CD4-positive, alpha-beta T cell treated with Interleukin-6 for 4 hours (primary cell): ENCODE data around the gene ARHGAP15.

Experiments
- DNase-seq: peaks from one replicate; pipeline ENCODE4 v3.0.0-alpha.2; 2020; ENCODE audit warnings: mixed read lengths

Gene ARHGAP15

GRCh38 chr2:143229952-143230351 is 100.7 kb downstream of the ARHGAP15 start:
- DNase-seq: no peak

GRCh38 chr2:143230506-143231253 is 101.5 kb downstream of the ARHGAP15 start:
- no peak for DNase-seq

GRCh38 chr2:143231254-143231645 is 102.0 kb downstream of the ARHGAP15 start:
- DNase-seq: no peak

- no peak for DNase-seq
These were observed 108.0 kb downstream of the ARHGAP15 start for GRCh38 chr2:143237146-143237777.

- DNase-seq: no peak
These were observed 112.3 kb downstream of the ARHGAP15 start for GRCh38 chr2:143241403-143242088.

DNA sequence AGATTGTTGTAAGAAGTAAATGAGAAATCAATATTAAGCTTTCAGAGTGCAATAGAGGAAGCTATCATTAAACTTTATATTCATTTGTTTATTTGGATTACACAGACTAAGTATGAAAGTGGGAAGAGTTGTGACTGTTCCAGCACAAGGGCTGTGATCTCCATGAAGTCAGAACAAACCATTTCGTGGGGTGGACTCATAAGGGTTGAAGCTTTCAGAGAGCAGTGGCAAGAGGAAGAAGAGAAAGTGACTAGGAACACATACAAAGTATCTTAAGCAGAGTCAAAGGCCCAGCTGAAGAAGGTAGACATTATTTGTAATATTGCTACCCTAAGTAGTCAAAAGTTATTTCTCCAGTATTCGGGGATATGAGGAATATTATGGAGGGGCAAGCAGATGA is 117.0 kb downstream of the ARHGAP15 start:
- no peak for DNase-seq

GRCh38 chr2:143246815-143247744 is 117.9 kb downstream of the ARHGAP15 start:
- DNase-seq: peak; percentile 54

- DNase-seq: no peak
These were observed 119.4 kb downstream of the ARHGAP15 start for GRCh38 chr2:143248631-143249030.

DNA sequence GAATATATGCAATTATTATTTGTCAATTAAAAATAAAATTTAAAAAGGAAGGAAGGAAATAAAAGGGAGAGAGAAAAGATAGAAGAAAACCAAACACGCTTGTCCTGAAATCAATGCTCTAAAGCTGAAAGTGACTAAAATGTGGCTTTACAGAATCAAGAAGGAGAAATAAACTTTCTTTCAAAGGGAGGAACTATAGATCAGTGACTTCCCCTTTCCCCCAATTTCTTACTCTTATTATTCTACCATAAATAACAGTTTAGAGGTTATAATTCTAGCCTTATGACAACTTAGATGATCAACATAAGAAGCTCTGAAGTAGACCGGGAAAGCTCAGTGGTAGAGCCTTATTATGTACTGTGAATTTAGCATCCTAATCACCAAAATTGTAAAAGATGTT is 122.5 kb downstream of the ARHGAP15 start:
- no peak for DNase-seq

DNA sequence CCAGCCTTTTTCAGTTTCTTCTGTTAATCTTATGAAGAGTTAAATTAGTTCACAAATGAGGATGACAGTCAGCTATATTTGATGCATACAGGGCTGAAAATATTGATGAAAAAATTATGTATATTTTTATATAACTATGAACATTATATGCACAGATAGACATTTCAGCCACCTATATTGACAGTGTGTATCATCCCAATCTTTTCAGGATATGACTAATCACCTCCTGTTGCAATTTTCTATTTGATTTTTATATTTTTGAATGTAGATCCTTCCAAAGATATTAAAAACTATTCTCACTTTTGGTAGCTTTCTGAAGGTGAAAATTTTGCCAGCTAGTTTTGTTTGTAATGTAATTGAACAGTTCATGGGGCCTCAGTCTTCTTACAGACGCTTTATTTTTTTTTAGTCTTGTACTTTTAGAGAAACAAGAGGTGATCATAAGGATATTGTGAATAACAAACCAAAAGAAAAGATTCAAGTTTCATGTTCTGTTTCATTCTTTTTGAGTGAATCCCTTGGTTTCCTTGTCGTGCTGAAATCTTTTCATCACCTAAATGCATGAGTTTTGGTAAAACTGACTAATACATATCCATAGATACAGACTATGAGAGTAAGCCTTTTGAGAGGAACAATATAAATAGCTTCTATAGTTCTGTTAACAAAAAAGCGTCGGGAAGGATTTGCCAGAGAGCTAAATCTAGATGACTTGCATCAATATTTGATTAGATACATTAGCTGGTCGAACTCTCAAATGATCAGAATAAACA is 123.1 kb downstream of the ARHGAP15 start:
- no peak for DNase-seq

GRCh38 chr2:143254110-143254509 is 124.9 kb downstream of the ARHGAP15 start:
- peak; percentile 64 for DNase-seq

GRCh38 chr2:143255086-143255485 is 125.9 kb downstream of the ARHGAP15 start:
- DNase-seq: peak; percentile 43

GRCh38 chr2:143255899-143256298 is 126.7 kb downstream of the ARHGAP15 start:
- peak; percentile 20 for DNase-seq

- DNase-seq: peak; percentile 19
These were observed 129.1 kb downstream of the ARHGAP15 start for GRCh38 chr2:143258126-143258892.

GRCh38 chr2:143259368-143259958 is 130.2 kb downstream of the ARHGAP15 start:
- peak; percentile 82 for DNase-seq

GRCh38 chr2:143261986-143262385 is 132.8 kb downstream of the ARHGAP15 start:
- DNase-seq: peak; percentile 67

DNA sequence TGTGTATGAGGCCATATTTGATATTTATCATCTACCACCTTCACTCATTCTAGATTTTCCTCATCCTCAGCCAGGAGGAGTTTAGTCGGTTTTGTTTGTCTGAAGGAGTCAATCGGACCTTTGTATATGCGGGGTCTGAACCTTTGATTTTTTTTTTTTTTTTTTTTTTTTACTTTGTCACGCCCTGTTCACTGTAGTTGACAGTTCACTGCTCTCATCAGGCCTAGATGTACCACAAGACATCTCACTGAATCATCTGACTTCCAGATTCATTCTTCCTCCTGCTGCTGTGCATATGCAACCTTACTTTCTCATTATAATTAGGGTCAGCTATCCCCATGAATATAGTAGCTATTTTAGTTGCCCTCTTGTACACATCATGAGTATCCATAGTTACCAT is 133.2 kb downstream of the ARHGAP15 start:
- DNase-seq: no peak

GRCh38 chr2:143263066-143263625 is 133.9 kb downstream of the ARHGAP15 start:
- DNase-seq: peak; percentile 30

DNA sequence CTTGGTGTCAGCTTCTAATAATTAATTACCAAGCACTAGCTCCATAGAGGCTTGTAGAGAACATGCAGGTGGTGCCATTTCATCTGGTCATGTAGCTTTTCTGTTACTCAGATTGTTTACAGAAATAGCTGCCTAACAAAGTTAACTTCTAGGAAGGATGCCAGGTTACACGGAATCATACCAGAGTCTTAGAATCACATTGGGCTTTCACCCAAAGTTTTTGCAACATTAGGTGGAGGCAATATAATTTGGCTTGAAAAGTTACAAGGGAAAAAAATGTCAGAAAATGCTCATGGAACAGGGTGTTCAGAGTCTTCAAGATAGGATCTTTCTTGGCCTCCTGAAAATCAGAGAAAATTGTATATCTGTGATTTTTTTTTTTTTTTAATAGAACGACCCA is 135.6 kb downstream of the ARHGAP15 start:
- no peak for DNase-seq

GRCh38 chr2:143279672-143280071 is 150.5 kb downstream of the ARHGAP15 start:
- no peak for DNase-seq
